Vagina (tissue), 2 donors: ENCODE data around the gene PNPLA2. TPM values are rescaled to one million over a fixed set of nuclear protein-coding genes. Genes with fewer than 3 reads are reported as not detected.

ENCODE experiments used
- DNase-seq, 2 donors: peaks; one replicate each; pipeline ENCODE4 v3.0.0-alpha.2; 2017; ENCODE audit errors: extremely low spot score in 2 of 2
- H3K27ac ChIP-seq: fragments of 200-600 bp; sonication (generic); one replicate; pipeline ENCODE4 v1.5.1; 2019
- H3K27me3 ChIP-seq: fragments of 200-600 bp; sonication (generic); one replicate; pipeline ENCODE4 v1.5.1; 2019
- H3K36me3 ChIP-seq, 2 donors: fragments of 200-600 bp; sonication (generic); one replicate each; pipeline ENCODE4 v1.5.1; 2017 to 2019
- H3K4me1 ChIP-seq: fragments of 200-600 bp; sonication (generic); one replicate; pipeline ENCODE4 v1.5.1; 2019
- H3K4me3 ChIP-seq, 2 donors: fragments of 200-600 bp; sonication (generic); 1 replicate in 1 of 2; 2 replicates in 1 of 2; pipeline ENCODE4 v1.5.1; 2016 to 2019
- H3K9me3 ChIP-seq: fragments of 200-600 bp; sonication (generic); one replicate; pipeline ENCODE4 v1.5.1; 2019
- CTCF ChIP-seq, 3 experiments: fragments of 450-650 bp in 2 of 3; fragments of 200-600 bp in 1 of 3; sonication (generic) in 1 of 3; IDR thresholded peaks; one replicate each; pipeline ENCODE4 v1.5.1; 2017 to 2019; ENCODE audit warnings: antibody characterized with exemption in 3 of 3, mild to moderate bottlenecking in 2 of 3, moderate library complexity in 2 of 3
- POLR2A ChIP-seq, 2 donors: fragments of 450-650 bp; IDR thresholded peaks; one replicate each; pipeline ENCODE4 v1.6.1; 2017; ENCODE audit warnings: antibody characterized with exemption in 2 of 2, mild to moderate bottlenecking in 2 of 2, moderate library complexity in 2 of 2
- POLR2AphosphoS5 ChIP-seq, 2 donors: sonication (generic); formaldehyde crosslinking; IDR thresholded peaks; one replicate each; pipeline ENCODE4 v1.9.0; 2017; ENCODE audit warnings: antibody characterized with exemption in 2 of 2, mild to moderate bottlenecking in 2 of 2, low read depth in 1 of 2; ENCODE audit not compliant: insufficient read depth in 1 of 2
- intact Hi-C: fragments of 100-400 bp; cut with DNase I; formaldehyde crosslinking; loops from one replicate; pipeline ENCODE4 v1.15.1; 2023
- total RNA-seq: library from RNA; depleted of rRNA; stranded (reverse); fragments of >200 nt; gene quantifications from one replicate; pipeline ENCODE4 v1.2.3, GENCODE V29; 2016

PNPLA2 gene
- total RNA-seq, 1 donor from 2014 or later = 103 TPM

GRCh38 chr11:787084-787675 lies 31.5 kb upstream of the PNPLA2 start:
- Histone ChIP-seq H3K4me1 (peaks cover 30% of the 10 kb centered on the region), H3K4me3 (no peak overlapping the region), H3K27ac (no peak overlapping the region), H3K36me3 (no peaks in the 10 kb centered on the region), H3K9me3 (no peaks in the 10 kb centered on the region), H3K27me3 (no peaks in the 10 kb centered on the region)
- TF ChIP-seq POLR2AphosphoS5 (IDR thresholded peaks at IDR 0.05; ENCODE audit: insufficient read depth in 1 of 2, low read depth in 1 of 2) (no peak), POLR2A (IDR thresholded peaks at IDR 0.05) (no peak), CTCF (IDR thresholded peaks at IDR 0.05) (no peak)
- DNase-seq = no peak
- intact Hi-C loops = no loop called here

GRCh38 chr11:788009-788640 lies 30.6 kb upstream of the PNPLA2 start:
- Histone ChIP-seq H3K9me3 (no peaks in the 10 kb centered on the region), H3K27ac (no peak overlapping the region), H3K4me3 (no peak overlapping the region), H3K36me3 (no peaks in the 10 kb centered on the region), H3K27me3 (no peaks in the 10 kb centered on the region), H3K4me1 (peaks cover 20% of the 10 kb centered on the region)
- intact Hi-C loops = no loop called here
- no peak for DNase-seq
- TF ChIP-seq POLR2AphosphoS5 (IDR thresholded peaks at IDR 0.05; ENCODE audit: insufficient read depth in 1 of 2, low read depth in 1 of 2) (no peak), POLR2A (IDR thresholded peaks at IDR 0.05) (no peak), CTCF (IDR thresholded peaks at IDR 0.05) (no peak)

GRCh38 chr11:788953-789940 lies 29.5 kb upstream of the PNPLA2 start:
- TF ChIP-seq POLR2A (IDR thresholded peaks at IDR 0.05) = no peak
- TF ChIP-seq POLR2AphosphoS5 (IDR thresholded peaks at IDR 0.05; ENCODE audit: insufficient read depth in 1 of 2, low read depth in 1 of 2) = no peak
- no peak for TF ChIP-seq CTCF (IDR thresholded peaks at IDR 0.05)
- Histone ChIP-seq H3K27ac (no peak overlapping the region), H3K27me3 (no peaks in the 10 kb centered on the region), H3K36me3 (no peaks in the 10 kb centered on the region), H3K4me1 (peaks cover 14% of the 10 kb centered on the region), H3K9me3 (no peaks in the 10 kb centered on the region), H3K4me3 (peak overlapping the region in 1 of 2 donors; percentile 21)
- DNase-seq = no peak
- intact Hi-C loops = no loop called here

GRCh38 chr11:789943-790342 lies 28.8 kb upstream of the PNPLA2 start, which contains the start of gene CEND1:
Gene CEND1, minus strand, starts transcription at chr11:790090. Its CDS starts 1,514 bp downstream, at chr11:788576.
- no peaks in the 10 kb centered on the region for H3K27me3 ChIP-seq
- peak within 1 kb of the TSS in 1 of 2 donors; percentile 21 for H3K4me3 ChIP-seq
- intact Hi-C loops = no loop called here
- TF ChIP-seq POLR2AphosphoS5 (IDR thresholded peaks at IDR 0.05; ENCODE audit: insufficient read depth in 1 of 2, low read depth in 1 of 2) (no peak), CTCF (IDR thresholded peaks at IDR 0.05) (no peak), POLR2A (IDR thresholded peaks at IDR 0.05) (no peak)
- no peak within 1 kb of the TSS for H3K27ac ChIP-seq
- no peak for DNase-seq
- H3K36me3 ChIP-seq = no peaks in the 10 kb centered on the region
- H3K9me3 ChIP-seq = no peaks in the 10 kb centered on the region
- peaks cover 21% of the 10 kb centered on the region for H3K4me1 ChIP-seq
